Superior temporal gyrus (tissue), 1 donor: ENCODE measurements around the gene RNF144A.
"Not testable (repeated sequence)": the region's sequence is repeated elsewhere in the genome, so short reads cannot be mapped to it uniquely, and the experiment has no call there.

Source experiments
- DNase-seq: peaks from one replicate; pipeline ENCODE4 v3.0.0-alpha.2; 2016; ENCODE audit errors: extremely low spot score

RNF144A gene

DNA sequence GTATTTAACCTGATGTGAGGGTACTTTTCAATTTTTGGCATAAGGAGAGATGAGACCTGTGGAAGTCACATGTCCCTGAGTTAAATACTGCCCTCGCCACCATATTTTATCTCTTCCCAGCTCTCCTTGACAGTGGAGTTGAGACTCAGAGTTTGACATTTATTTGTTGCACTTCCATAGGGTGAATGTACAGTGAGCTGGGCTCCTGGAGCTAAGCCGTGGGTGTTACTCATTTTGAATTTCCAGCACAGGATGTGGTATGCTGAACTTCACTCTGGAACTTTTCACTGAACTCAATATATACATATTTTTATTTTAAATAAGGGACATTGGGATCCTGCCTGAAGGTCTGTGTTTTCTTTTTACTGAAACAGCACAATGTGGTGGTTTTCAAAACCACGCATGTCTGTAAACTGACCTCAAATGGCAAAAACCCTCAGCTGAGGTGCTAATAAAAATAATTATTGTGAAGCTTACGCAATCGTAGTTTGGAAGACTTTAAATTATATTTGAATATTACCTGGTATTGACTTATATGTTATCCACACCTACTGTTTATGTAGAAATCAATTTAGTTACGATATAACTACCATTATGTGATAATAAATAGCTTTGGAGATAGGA lies 12.1 kb downstream of the RNF144A start:
- no peak for DNase-seq

GRCh38 chr2:6930923-6931647 lies 13.9 kb downstream of the RNF144A start:
- no peak for DNase-seq

- no peak for DNase-seq
Observed at GRCh38 chr2:6931753-6932152, 14.5 kb downstream of the RNF144A start.

- DNase-seq = no peak
Observed at GRCh38 chr2:6932206-6932605, 15.0 kb downstream of the RNF144A start.

- peak; percentile 86 for DNase-seq
Observed at GRCh38 chr2:6932828-6933227, 15.6 kb downstream of the RNF144A start.

GRCh38 chr2:6933911-6934310 lies 16.7 kb downstream of the RNF144A start:
- DNase-seq = no peak

DNA sequence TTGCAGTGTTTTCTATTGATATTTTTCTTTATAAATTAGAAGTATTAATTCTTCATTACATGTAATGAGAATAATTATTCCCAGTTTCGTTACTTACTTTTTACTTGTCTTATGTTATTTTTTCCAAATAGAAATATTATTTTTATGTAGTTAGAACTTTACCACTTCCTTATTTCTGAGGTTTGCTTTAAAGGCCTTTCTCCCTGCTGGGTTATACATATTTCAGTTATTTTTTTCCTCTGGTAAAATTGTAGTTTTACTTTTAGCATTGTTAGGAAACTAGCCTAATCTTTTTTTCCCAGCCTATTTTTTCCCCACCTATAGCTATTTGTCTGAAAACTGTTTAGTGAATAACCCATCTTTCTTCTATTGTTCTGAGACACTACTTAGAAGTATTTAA lies 17.1 kb downstream of the RNF144A start:
- no peak for DNase-seq

DNA sequence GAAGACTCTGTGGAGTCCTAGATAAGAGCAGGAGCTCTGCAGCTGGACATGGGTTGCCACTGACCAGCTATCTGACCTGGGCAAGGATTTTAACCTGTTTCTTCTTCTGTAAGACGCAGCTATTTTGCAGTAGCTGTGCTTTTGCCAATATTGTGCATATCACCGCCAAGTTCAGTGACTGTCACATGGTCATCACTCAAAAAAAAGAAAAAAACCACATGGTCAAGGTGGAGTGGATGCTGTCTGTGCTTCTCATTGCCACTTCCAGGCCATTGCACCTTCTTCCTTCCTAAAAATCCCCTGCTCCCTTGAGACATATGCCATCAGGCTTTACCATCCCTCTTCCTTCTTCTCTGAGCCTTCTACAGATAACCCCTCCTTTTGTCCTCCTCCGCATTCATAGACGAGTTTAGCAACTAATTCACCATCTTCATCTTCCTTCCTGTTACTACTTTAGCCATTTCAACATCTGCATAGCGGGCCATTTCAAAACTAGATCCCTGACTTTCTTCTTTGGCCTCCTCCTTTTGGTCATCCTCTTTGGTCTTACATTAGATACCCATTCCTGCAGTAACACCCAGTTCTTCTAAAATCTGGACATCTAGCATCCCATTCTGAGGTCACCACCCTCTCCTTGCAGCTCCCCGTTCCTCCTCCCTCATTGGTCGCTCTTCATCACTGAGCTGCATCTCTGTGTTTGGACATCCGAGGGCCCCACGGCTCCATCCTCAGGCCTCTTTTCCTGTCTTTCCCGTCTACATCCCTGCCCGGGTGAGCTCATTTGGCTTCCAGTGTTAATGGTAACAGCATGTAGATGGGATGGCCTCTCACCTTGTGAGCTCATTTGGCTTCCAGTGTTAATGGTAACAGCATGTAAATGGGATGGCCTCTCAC lies 17.8 kb downstream of the RNF144A start:
- DNase-seq = no peak

GRCh38 chr2:6935652-6936020 lies 18.4 kb downstream of the RNF144A start:
- not testable (repeated sequence) for DNase-seq

GRCh38 chr2:6937157-6937556 lies 19.9 kb downstream of the RNF144A start:
- no peak for DNase-seq

GRCh38 chr2:6937582-6937981 lies 20.4 kb downstream of the RNF144A start:
- no peak for DNase-seq

DNA sequence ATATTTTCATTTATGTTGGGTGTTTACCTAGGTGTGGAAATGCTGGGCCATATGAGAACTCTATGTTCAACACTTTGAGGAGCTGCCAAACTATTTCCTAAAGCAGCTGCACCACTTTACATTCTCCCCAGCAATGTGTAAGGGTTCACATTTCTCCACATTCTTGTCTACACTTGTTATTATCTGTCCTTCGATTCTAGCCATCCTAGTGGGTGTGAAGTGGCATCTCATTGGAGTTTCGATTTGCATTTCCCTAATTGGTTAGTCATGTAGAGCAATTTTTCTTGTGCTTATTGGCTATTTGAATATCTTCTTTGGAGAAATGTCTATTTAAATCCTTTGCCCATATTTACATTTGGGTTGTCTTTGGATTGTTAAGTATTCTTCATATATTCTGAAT lies 21.9 kb downstream of the RNF144A start:
- no peak for DNase-seq

GRCh38 chr2:6940820-6941219 lies 23.6 kb downstream of the RNF144A start:
- no peak for DNase-seq

DNA sequence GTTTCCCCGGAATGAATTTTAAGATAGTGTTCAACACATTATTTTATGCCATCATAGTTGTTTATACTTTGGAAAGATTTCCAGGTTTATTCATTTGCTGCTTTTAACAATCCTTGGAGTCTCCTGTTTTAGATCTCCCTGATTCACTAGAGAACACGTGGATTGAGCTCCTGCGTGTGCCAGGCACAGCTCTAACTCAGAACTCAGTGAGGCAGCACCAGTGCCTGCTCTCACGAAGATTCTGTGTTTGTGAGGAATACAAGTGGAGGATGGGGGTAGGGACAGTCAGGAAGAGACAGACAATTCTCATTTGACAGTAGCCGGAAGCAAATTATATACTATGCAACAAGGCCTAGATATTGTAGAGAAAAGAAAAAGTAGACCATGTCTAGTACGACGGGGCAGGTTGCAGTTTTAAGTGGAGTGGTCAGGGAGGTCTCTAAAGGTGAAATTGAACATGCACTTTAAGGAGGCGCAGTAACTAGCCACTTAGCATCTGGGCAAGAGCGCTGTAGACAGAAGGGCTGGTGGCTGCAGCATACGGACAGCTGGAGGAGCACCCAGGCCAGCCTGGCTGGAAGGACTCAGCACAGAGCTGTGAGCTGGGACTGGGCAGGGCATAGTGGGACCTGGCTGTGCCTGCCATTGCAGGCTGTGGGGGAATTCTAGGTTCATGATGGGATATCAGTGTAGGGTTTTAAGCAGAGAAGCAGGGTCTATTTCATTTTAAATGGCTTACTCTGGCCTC lies 24.3 kb downstream of the RNF144A start:
- no peak for DNase-seq

GRCh38 chr2:6942848-6943247 lies 25.6 kb downstream of the RNF144A start:
- DNase-seq = no peak

DNA sequence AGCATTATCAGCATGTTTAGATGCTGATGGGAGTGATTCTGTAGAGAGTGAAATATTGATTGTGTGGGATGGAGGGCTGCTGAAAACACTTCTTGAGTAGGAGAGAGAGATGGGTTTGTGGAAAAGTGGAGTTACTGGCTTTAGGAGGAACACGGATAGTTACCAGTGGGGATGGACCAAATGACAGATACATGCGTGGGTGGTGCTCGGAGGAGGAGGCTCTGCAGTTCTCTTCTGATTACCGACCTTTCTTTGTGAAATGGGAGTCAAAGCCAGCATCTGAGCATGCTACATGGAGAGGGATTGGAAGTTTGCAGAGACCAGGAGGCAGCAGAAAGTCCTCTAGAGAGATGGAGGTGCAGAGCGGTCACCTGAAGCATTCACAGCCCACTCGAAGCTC lies 26.3 kb downstream of the RNF144A start:
- DNase-seq = no peak

DNA sequence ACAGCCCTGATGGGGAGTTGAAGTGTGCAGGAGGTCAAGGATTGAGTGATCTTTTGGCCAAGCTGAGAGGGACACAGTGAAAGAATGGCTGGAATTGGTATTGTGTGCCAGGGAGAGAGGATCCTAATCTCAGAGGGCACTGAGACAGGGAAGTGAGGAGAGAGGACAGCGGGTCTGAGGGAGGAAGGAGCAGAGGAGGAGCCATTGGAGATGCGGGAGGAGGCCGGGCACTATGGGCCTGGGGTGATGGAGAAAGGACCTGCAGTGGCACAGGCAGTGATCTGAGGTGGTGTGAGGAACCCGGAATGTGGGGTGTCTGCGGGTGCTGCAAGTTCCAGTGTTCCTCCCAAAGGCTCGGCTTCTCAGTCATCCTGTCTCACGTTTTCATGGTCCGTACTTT lies 26.8 kb downstream of the RNF144A start:
- no peak for DNase-seq

DNA sequence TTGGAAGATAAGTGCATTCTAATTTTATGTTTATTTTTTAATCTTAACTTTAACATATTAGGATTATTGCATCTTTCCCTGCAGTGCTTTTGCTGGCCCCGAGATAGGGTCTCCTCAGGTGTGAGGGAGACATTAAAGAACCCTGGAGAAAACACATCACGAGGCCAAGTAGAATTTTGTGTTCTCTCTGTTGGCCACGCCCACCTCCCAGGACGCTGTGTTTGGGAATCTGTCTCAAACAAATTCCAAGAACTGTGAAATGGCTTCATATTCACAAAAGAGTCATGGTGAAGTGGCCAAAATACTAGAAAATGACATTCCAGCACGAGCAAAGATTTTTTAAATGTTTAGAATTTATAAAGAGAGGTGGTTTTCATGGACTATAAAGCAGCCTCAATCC lies 27.3 kb downstream of the RNF144A start:
- no peak for DNase-seq

- no peak for DNase-seq
Observed at GRCh38 chr2:6945087-6945813, 28.0 kb downstream of the RNF144A start.

- no peak for DNase-seq
Observed at GRCh38 chr2:6945821-6946220, 28.6 kb downstream of the RNF144A start.

DNA sequence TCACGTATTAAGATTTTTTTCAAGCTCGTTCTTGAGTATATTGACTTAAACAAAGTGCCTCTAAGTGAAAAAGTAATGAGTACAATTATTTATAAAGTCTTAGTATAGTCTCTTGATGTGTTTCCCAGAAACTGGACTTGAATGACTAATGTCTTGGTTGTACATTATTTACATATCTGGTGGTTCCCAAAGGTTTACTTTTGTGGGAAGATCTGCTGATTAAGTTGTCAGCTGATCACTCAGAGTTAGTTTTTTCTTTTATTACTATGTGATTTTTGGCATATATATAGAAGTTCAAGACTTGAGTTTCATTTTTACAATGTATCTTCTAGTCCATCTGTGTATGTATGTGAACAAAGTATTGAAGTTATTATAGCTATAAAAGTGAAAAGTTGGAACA lies 29.5 kb downstream of the RNF144A start:
- no peak for DNase-seq
